ENCODE measurements around the gene ALDH16A1.

Gene ALDH16A1

DNA sequence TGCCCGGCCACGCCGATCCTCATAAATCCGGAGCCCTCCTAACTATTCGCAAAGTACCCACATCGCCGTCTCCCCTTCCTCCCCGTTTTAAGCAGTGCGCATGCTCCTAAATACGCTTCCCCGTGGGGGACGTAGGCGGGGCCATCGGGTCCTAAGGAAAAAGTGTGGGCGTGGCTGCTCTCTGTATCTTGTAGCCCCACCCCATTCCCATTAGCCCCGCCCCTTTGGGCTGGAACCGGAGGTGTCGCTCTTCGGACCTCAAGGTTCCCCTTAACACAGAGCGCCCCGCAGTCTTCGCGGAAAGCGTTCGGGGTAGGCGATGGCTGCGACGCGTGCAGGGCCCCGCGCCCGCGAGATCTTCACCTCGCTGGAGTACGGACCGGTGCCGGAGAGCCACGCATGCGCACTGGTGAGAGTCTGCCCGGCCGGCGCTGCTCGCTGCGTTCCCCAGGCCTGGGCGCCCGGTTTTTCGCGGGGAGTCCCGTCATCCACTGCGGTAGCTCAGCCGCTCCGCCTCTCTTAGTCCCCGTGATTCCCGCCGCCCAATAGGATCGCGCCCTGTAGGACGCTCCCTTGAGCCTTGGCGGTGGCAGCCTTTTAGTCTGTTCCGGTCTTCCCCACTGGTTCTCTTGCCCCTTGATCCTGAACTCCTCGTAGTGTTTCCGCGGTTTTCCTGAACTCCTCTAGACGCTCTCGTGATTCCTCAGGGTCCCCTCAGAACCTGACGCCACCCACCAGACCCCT, at the start of gene ALDH16A1:
Gene ALDH16A1, plus strand, starts transcription at position 213 of the 744 bp plus-strand sequence. Its CDS starts 107 bp downstream, at position 320.
- DNase-seq = peak; percentile 51

DNA sequence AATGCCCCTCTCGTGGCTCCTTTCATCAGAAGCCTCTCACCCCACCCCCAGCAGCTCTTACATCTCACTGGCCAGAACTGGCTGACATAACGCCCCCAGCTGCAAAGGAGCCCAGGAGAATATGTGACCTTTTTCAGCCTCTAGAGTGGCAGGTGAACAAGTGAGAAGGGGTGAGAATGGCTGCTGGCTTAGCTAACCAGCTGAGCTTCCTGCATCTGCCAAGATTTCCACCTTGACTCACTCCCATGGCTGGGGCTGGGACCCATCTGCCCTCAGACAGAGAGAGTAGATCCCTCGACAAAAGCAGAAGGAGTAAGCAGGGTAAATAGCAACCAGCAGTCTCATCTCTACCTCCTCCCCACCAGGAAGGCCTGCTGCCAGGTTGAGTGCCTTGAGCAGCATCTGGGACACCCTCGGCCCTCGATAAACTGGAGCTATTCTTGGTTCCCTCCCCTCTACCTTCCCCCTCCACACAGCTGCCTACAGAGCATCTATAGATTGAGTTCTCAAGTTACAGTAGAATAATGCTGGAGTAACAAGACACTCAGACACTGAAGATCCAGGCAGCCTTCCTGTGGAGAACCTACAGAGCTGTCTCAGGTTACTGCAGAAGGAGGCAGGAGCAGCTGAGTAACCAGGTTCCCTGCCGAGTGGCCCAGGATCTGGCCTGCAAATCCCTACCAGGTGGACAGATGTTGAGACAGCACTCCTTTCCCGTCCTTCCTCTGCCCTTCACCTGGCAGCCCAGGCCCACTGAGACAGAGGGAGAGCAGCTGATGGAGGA, 49.4 kb upstream of the ALDH16A1 start:
- no peak for DNase-seq

DNA sequence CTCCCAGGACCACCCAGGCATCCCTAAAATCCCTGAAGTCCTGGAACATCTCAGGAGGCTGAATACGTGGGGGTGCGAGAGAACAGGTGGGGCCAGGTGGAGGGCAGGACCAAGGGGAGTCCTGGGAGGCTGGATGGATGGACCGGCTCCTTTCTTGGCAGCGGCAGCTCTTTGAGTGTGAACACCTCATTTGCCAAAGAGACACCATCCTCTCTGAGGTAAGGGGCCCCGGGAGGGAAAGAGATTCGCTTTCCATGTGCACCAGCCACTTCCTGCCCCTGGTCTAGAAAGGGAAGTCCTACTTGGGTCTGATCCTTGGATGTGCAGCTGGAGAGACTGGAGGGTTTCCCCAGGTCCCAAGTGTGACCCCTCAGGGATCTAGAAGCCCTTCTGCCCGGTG, 45.9 kb upstream of the ALDH16A1 start:
- no peak for DNase-seq

DNA sequence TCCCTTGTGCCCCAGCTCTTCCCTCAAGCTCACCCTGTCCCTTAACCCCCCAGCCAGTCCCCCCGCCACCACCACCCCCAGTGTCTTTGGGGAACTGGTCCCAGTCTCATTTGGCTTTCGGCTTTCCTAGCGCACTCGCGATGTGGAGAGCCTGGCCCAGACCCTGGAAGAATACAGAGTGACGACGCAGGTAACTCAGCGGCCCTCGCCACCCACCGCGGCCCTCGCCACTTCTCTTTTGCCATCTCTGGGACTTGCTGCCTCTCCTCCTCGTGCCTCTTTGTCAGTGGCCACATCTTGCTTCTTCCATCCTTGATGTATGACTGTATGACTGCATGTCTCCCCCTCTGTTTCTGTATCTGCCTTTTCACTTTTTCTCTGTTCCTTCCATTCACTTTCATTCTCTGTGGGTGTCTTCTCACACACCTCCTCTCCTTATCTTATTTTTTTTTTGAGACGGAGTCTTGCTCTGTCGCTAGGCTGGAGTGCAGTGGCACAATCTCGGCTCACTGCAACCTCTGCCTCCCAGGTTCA, 45.5 kb upstream of the ALDH16A1 start:
- DNase-seq = no peak

DNA sequence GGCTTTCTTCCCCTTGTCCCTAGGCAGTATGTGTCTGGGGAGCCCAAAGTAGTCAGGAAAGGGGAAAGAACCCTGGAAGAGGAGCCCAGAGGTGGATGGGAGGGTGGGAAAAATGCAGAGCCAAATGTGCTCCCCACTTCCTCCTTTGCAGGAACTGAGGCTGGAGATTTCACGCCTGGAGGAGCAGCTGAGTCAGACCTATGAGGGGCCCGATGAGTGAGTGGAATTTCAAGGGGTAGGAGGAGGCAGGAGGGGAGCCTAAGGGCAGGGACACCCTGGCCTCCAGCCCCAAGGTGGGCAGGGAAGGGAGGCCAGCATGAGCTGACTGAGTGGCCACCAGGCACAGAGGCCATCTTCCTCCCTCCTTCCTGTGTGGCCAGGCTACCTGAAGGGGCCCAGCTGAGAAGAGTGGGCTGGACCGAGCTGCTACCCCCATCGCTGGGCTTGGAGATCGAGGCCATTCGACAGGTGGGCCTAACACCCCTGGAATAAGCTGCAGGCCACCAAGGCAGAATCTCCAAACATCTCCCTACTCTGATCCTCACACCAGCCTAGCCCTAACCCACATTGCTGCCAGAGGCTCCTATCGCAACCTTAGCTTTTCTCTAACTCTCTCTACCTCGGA, 44.1 kb upstream of the ALDH16A1 start:
- no peak for DNase-seq

DNA sequence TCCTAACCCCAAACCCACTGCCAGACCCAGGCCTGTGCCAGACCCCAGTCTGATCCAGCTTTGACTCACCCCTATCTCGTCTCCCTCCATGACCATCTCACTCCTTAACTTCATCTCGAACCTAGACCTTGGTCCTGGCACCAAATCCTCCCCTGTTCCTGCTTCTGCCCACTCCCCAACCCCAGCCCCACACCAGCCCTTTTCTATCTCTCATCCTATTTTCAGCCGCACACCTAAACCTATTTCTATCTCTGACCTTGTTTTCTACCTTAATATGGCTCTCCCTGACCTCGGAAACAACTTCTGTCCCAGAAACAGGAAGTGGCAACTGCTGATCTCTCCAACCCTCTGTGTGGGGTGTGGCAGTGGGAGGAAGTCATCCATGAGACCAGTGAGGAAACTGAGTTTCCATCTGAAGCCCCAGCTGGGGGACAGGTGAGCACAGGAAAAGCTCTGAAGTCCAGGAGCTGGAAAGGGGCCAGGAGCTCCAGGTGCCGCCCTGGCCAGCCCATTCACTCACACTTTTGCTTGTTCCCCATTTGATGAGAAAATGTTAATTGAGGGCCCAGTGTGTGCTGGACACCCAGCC, 43.5 kb upstream of the ALDH16A1 start:
- no peak for DNase-seq

DNA sequence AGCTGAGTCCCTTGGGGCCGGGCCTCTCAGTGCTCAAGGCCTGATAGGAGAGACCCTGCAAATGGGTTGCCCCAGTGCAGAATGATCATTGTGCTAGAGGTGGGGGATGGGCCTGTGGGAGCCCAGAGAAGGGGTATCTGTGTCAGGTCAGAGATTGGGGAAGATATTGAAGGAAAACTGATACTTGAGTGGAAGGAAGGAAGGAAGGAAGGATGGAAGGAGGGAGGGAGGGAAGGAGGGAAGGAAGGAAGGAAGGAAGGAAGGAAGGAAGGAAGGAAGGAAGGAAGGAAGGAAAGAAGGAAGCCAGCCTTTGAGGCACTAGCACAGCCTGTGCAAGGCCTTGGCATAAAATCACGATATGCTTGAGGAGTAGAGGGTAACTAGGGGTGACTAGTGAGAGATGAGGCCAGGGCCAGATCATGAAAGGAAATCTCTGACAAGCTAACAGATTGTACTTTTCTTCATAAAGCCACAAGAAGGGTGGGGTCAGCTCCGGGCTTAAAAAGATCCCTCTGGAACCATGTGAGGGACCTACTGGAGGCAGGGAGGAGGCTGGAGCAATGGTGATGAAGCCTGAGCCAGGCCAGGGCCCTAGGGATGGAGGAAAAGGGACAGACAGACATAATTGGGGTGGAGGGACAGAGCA, 41.2 kb upstream of the ALDH16A1 start:
- no peak for DNase-seq

DNA sequence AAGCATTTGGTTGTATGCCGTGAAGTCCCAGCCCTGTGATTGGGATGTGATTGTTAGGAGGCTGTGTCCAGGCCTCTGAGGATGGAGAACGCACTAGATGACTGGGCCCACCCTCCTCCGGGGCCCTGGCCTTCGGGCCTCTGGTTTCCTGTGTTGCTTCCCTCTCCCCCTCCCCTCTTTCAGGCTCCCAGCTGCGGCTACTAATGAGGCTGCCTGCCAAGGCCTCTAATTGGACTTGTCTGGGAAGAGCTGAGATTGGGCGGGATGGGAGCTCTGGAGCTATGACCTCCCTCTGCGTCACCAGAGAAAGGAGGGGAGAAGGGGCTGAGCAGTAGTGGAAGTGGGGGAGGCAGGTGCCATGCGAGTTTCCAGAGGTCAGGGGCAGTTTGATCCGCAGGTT, 39.7 kb upstream of the ALDH16A1 start:
- no peak for DNase-seq

DNA sequence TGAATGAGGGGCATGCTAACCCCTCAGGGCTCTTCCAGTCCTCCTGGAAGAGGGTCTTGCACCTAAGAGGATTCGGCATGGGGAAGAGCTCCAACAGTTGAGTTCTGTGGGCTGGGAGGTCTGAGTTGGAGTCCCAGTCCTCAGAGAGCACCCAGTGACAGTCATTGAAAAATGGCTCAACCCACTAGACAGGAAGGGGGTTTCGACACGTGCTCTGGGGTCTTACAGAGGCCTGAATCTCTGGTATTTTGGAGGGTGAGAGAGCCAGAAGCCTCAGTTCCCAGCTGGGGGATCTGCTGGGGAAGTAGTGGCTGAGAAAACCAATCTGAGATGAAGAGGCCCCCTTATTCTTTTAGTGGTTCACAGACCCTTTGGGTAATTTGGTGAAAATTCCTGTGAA, 38.8 kb upstream of the ALDH16A1 start:
- DNase-seq = no peak

DNA sequence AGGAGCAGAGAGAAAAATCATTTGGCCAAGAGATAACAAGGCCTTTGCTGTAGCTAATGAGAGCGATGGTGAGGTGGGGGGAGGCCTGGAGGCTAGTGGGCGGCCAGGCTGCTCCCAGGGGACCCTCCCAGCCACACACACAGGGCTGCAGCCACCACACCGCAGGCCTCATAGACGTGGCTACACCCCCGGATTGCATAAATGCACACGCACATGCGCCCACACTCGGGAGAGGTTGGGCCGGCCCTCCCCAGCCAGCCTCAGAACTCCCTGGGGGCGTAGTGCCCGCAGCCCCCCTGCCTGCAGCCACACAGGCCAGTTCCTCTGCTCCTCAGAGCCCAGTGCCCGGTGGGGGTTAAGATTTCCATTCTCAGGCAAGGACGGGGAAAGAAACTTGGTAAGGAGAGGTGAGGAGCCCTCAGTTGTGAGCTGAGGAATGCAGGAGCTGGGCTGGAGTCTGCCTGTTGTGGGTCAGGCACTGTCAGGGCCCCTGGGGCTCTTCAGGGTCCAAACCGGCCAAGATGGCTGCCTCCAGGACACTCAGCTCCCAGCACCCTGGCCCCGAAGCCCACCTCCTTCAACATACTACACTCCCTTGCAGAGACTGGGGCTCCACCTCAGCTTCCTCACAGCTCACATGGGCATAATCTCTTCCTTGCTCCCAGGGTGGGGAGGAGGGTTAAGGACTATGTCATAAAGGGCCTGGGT, 37.8 kb upstream of the ALDH16A1 start:
- no peak for DNase-seq

DNA sequence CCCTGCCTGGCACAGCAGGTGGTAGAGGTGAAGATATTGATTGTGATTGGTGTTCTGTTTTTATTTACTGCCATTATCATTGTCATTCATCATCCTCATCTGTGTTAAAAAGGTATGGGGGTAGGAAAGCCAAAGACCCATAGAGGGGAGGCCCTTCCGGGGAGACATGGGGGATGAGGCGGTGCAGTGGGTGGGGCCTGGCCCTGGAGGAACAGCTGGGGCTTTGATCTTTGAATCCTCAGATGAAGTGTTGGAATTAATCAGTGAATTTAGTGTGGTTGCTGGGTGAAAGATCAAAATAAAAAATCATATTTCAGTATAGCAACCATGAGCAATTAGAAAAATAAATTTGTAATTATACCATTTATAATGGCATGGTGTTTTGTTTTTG, 37.2 kb upstream of the ALDH16A1 start:
- no peak for DNase-seq

DNA sequence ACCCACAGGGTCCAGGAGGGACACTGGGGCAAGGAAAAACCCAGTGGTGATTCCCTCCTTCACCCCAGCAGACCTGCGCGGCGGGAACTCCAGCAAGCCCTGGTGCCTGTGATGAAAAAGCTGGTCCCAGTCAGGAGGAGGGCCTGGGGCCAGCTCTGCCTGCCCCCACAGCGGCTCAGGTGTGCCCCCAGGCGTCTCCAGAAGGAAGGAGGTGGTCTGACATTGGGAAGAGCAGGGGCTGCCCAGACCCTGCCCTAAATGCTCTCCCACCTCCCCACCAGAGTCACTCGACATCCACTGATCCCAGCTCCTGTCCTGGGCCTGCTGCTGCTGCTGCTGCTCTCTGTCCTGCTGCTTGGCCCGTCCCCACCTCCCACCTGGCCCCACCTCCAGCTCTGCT, 35.9 kb upstream of the ALDH16A1 start:
- no peak for DNase-seq

DNA sequence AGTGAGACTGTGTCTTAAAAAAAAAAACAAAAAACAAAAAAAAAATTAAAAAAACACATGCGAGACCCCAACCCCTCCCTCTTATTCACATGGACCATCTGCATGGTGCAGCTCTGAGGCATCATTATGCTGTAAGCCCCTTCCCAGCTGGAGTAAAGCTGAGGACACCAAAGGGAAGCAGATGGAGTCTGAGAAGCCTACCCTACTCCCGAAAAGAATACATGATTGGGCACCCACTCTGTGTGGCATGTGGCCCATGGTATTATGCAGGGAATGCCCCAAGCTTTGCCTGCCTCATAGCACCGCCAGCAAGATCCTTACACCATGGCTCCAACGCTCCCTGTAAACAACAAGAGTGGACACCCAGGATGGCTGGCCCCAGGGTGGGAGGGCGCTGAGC, 34.5 kb upstream of the ALDH16A1 start:
- DNase-seq = no peak

DNA sequence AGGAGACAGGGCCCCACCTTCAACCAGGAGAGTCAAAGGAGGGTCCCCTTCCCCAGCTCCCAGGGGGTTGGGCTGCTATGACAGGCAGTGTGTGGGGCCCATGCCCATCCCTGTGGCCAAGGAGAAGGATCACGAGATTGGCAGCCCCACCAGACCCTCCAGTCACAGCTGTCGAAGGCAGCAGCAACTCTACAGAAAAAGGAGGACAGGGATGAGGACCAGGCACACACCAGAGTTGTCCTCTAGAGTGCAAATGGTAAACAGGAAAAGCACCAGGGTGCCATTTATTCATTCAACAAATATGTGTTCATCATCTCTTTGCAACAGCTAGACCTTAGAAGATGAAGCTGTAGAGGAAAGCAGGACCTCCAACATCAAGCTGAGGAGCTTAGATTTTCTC, 33.9 kb upstream of the ALDH16A1 start:
- no peak for DNase-seq

DNA sequence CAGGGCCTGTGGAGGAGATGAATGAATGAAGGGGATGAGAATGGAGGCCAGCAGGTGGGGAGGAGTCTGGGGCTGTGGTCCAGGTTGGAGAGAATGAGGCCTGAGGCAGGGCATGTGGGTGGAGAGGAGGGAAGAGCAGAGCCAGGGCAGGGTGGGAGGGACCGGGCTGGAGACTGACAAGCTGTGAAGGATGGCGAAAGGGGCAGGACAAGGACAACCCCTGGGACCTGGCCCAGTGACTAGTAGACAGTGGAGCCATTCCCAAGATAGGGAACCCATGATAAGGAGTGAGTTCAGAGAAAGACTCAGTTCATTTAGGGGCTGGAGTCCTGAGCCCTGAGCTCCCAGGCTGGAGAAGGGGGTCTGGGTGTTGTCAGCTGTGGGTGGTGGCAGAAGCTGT, 32.8 kb upstream of the ALDH16A1 start:
- DNase-seq = no peak

DNA sequence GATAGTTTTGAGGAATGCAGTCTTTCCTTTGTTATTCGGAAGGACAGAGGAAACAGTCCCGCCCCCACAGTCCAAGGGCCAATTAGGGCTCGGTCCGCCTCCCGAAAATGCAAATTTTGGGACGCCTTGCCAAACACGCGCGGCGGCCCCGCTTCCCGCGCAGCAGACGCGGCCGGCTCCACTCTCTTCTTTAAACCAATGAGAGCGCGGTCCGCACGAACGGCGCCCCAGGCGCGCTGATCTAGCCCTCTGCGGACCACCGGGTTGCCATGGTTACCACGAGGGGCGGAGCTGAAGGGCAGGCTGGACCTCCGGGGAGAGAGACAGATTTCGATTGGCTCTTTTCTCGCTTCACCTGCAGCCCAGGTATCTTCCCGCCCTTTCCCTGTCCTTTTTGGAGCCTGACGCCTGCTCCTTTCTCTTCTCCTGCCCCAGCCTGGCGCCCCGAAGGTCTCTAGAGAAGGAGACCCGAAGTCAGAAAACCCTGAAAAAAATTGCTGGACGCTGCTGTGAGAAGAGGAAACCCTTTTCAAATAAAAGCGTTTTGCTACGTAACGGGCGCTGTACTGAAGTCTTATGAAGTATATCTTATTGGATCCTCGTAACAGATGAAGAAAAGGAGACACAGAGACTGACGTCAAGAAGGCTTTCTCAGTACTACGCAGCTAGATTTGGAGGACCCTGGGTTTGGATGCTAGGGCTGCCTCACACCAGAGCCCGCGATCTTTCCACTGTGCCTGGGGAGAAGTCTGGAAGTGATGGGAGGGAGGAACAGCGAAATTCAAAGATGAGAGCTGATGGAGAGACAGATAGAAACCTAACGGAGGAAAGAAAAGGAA, 31.8 kb upstream of the ALDH16A1 start:
- no peak for DNase-seq

DNA sequence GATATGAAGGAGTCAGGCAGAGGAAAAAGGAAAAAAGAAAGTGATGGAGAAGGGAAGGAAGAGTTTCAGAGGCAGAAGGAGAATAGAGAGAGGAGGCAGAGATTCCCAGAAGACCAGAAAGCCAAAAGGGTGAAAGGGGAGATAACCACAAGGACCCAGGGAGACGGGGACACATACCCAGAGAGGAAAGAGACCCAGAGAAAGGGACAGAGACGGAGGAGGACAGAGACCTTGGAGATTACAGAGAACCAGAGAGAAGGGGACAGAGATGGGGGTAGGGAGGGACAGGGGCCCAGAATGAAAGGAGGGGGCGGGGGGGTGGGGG, 31.2 kb upstream of the ALDH16A1 start:
- DNase-seq = no peak

DNA sequence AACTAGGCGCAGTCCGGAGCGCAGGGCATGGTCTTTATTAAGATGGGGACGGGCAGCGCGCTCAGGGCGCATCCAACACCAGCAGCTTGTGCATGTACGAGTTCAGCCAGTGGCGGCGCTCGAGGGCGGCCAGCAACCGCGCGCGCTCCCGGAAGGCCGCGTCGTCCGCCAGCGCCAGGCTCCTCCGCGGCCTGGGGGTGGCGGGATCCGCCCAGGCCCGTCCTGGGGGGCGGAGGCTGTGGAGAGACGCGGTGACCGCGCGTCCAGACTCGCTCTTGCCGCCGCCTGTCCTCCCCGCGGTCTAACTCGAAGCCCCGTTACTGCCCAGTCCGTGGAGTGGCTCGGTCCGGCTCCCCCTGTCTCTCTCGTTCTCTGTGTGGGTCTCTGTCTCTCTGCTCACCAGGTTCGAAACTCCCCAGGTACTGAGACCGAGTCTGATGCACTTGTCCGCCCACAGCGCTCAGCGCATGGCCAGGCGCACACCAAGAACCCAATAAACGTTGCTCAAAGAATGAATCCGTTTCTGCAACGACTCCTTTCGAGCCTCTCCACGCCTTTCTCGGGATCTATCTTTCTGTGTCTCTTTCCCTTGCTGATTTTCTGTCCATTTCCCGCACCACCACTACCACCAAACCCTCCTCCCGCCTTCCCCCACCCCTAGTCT, 30.5 kb upstream of the ALDH16A1 start:
- DNase-seq = no peak

DNA sequence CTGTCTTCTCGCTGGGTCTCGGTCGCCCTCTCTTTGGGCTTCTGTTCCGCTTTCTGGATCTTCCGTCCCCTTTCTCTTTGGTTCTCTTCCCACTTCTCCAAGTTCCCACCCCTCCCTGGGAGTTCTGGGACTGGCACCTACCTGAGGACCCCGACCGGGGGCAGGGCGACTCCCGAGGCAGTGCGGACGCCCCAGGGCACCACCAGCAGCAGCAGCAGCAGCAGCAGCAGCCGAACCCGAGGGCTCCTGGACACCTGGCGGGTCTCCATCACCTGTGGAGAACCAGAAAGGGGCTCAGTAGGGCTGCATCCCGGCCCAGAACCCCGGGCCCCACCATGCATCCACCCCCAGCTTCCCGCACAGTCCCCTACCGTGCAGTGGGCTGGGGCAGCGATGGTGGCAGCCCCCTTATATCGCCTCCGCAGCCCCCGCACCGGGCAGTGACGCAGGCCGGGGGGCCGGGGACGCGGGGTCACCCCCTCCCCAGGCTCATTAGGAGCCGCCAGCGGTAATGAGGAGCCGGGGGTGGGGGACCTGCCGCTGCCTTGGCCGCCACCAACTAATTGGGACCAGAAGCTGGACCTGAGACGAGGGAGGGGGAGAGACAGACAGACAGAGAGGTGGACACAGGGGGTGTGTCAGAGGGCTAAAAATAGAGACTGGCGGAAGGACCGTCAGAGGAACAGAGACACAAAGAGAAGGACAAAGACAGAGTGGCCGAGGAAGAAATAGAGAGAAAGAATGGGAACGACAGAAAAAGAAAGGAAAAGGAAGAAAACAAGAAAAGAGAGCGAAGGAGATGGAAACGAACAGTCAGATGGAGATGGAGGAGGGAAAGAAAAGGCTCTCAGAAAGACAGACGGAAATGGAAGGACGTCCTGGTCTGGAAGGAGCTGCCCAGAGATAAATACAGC, 29.7 kb upstream of the ALDH16A1 start, which contains the start of gene PTH2:
Gene PTH2, minus strand, starts transcription at position 371 of the 914 bp plus-strand sequence. Its CDS starts 102 bp downstream, at position 269.
- no peak for DNase-seq

DNA sequence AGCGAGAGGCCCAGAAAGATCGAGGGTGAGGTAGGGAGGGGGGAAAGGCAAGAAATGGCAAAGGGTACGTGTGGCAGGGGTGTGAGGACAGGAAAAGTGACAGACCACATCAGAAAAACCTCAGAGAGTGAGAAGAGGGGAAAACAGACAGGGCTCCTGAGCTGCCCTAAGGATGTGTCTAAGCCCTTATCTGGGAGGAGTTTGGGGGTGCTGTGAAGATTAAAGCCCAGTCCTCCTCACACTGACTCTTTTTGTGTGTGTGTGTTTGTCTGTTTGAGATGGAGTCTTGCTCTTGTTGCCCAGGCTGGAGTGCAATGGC, 29.1 kb upstream of the ALDH16A1 start:
- DNase-seq = no peak
